ENCODE measurements around the gene HSDL2.

The HSDL2 gene

GRCh38 chr9:112439825-112440224 lies 59.9 kb downstream of the HSDL2 start:
- Histone ChIP-seq H3K27ac (ENCODE audit: insufficient read depth in 1 of 2, low read depth in 1 of 2, low read length in 2 of 2, poor library complexity in 1 of 2, severe bottlenecking in 2 of 2) (no peak overlapping the region), H3K36me3 (ENCODE audit: control insufficient read depth in 4 of 4, insufficient read depth in 4 of 4, low read length in 3 of 4) (peaks cover 0 to 5% (median 3%) of the 10 kb centered on the region in 4 experiments), H3K4me1 (ENCODE audit: control extremely low read depth in 1 of 4, control insufficient read depth in 4 of 4, insufficient read depth in 4 of 4, low read length in 3 of 4) (no peaks in the 10 kb centered on the region), H3K9me3 (ENCODE audit: control extremely low read depth in 1 of 5, control insufficient read depth in 4 of 5, insufficient read depth in 2 of 5, low read depth in 1 of 5, low read length in 4 of 5) (no peaks in the 10 kb centered on the region), H3K27me3 (replicated peaks in 2 of 5; ENCODE audit: control insufficient read depth in 4 of 5, insufficient read depth in 5 of 5, low read length in 4 of 5) (no peaks in the 10 kb centered on the region), H3K4me3 (ENCODE audit: control insufficient read depth in 1 of 7, extremely low read depth in 1 of 7, insufficient read depth in 4 of 7, low read depth in 2 of 7, low read length in 6 of 7) (no peak overlapping the region)
- no peak for DNase-seq
- POLR2A ChIA-PET: no interaction called here
- CTCF ChIA-PET: interaction anchor here (1.0 kb wide), 1 partner anchor 29 kb away, joined by 4 read pairs; no protein-coding TSS in a partner anchor
- no CpG with 5 or more reads among the region's 2 CpGs for WGBS (ENCODE audit: insufficient coverage)

GRCh38 chr9:112443200-112443599 lies 63.3 kb downstream of the HSDL2 start:
- H3K4me3 ChIP-seq (ENCODE audit: control insufficient read depth in 1 of 7, extremely low read depth in 1 of 7, insufficient read depth in 4 of 7, low read depth in 2 of 7, low read length in 6 of 7): no peak overlapping the region
- POLR2A ChIA-PET: interaction anchor here (1.7 kb wide), 1 partner anchor 43 kb away, joined by 4 read pairs; the partner anchor contains the start of gene KIAA1958
- H3K36me3 ChIP-seq (ENCODE audit: control insufficient read depth in 4 of 4, insufficient read depth in 4 of 4, low read length in 3 of 4): peaks cover 0 to 3% (median 2%) of the 10 kb centered on the region in 4 experiments
- DNase-seq: peak; percentile 48 to 62 (median 61)
- H3K27ac ChIP-seq (ENCODE audit: insufficient read depth in 1 of 2, low read depth in 1 of 2, low read length in 2 of 2, poor library complexity in 1 of 2, severe bottlenecking in 2 of 2): no peak overlapping the region
- H3K9me3 ChIP-seq (ENCODE audit: control extremely low read depth in 1 of 5, control insufficient read depth in 4 of 5, insufficient read depth in 2 of 5, low read depth in 1 of 5, low read length in 4 of 5): no peaks in the 10 kb centered on the region
- peaks cover 0 to 31% (median 15%) of the 10 kb centered on the region in 4 experiments for H3K4me1 ChIP-seq (ENCODE audit: control extremely low read depth in 1 of 4, control insufficient read depth in 4 of 4, insufficient read depth in 4 of 4, low read length in 3 of 4)
- CTCF ChIA-PET: interaction anchor here (0.8 to 3.3 kb wide), 14 partner anchors 9 to 350 kb away, joined by 3 to 13 read pairs (median 4); partner anchors contain the start of genes INIP and SNX30
- H3K27me3 ChIP-seq (replicated peaks in 2 of 5; ENCODE audit: control insufficient read depth in 4 of 5, insufficient read depth in 5 of 5, low read length in 4 of 5): no peaks in the 10 kb centered on the region

DNA sequence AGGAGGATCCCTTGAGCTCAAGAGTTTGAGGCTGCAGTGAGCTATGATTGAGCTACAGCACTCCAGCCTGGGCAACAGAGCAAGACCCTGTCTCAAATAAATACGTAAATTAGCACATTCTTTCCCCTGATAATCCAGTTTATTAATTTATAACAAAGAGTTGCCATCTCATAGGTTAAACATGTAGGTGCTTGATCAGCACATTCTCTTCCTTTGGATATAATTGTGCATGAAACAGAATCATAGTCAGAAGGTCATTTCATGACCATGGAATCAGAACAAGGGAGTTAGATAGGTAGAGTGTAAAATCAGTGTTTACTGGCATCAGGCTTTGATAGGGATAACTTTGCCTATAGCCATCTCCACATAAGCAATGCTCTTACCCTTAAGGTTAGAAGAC lies 63.7 kb downstream of the HSDL2 start:
- DNase-seq: no peak
- POLR2A ChIA-PET: interaction anchor here (1.7 kb wide), 1 partner anchor 43 kb away, joined by 4 read pairs; the partner anchor contains the start of gene KIAA1958
- Histone ChIP-seq H3K27ac (ENCODE audit: insufficient read depth in 1 of 2, low read depth in 1 of 2, low read length in 2 of 2, poor library complexity in 1 of 2, severe bottlenecking in 2 of 2) (no peak overlapping the region), H3K36me3 (ENCODE audit: control insufficient read depth in 4 of 4, insufficient read depth in 4 of 4, low read length in 3 of 4) (peaks cover 0 to 3% (median 2%) of the 10 kb centered on the region in 4 experiments), H3K4me1 (ENCODE audit: control extremely low read depth in 1 of 4, control insufficient read depth in 4 of 4, insufficient read depth in 4 of 4, low read length in 3 of 4) (peaks cover 0 to 31% (median 15%) of the 10 kb centered on the region in 4 experiments), H3K27me3 (replicated peaks in 2 of 5; ENCODE audit: control insufficient read depth in 4 of 5, insufficient read depth in 5 of 5, low read length in 4 of 5) (no peaks in the 10 kb centered on the region), H3K4me3 (ENCODE audit: control insufficient read depth in 1 of 7, extremely low read depth in 1 of 7, insufficient read depth in 4 of 7, low read depth in 2 of 7, low read length in 6 of 7) (no peak overlapping the region), H3K9me3 (ENCODE audit: control extremely low read depth in 1 of 5, control insufficient read depth in 4 of 5, insufficient read depth in 2 of 5, low read depth in 1 of 5, low read length in 4 of 5) (no peaks in the 10 kb centered on the region)
- WGBS (ENCODE audit: insufficient coverage): no CpG with 5 or more reads among the region's 1 CpG
- CTCF ChIA-PET: interaction anchor here (0.8 to 3.3 kb wide), 14 partner anchors 8 to 349 kb away, joined by 3 to 13 read pairs (median 4); partner anchors contain the start of genes INIP and SNX30

- no peak overlapping the region for H3K4me3 ChIP-seq (ENCODE audit: control insufficient read depth in 1 of 7, extremely low read depth in 1 of 7, insufficient read depth in 4 of 7, low read depth in 2 of 7, low read length in 6 of 7)
- H3K4me1 ChIP-seq (ENCODE audit: control extremely low read depth in 1 of 4, control insufficient read depth in 4 of 4, insufficient read depth in 4 of 4, low read length in 3 of 4): peaks cover 0 to 31% (median 15%) of the 10 kb centered on the region in 4 experiments
- H3K36me3 ChIP-seq (ENCODE audit: control insufficient read depth in 4 of 4, insufficient read depth in 4 of 4, low read length in 3 of 4): peaks cover 0 to 3% (median 2%) of the 10 kb centered on the region in 4 experiments
- ChIA-PET POLR2A (no interaction called here), CTCF (interaction anchor here (0.6 to 3.3 kb wide), 12 partner anchors 11 to 348 kb away, joined by 3 to 13 read pairs (median 4); partner anchors contain the start of gene INIP)
- no CpG with 5 or more reads among the region's 1 CpG for WGBS (ENCODE audit: insufficient coverage)
- no peak for DNase-seq
- no peaks in the 10 kb centered on the region for H3K9me3 ChIP-seq (ENCODE audit: control extremely low read depth in 1 of 5, control insufficient read depth in 4 of 5, insufficient read depth in 2 of 5, low read depth in 1 of 5, low read length in 4 of 5)
- no peak overlapping the region for H3K27ac ChIP-seq (ENCODE audit: insufficient read depth in 1 of 2, low read depth in 1 of 2, low read length in 2 of 2, poor library complexity in 1 of 2, severe bottlenecking in 2 of 2)
- H3K27me3 ChIP-seq (replicated peaks in 2 of 5; ENCODE audit: control insufficient read depth in 4 of 5, insufficient read depth in 5 of 5, low read length in 4 of 5): no peaks in the 10 kb centered on the region
These were observed 65.3 kb downstream of the HSDL2 start for GRCh38 chr9:112445196-112445595.

GRCh38 chr9:112446080-112446479 lies 66.2 kb downstream of the HSDL2 start:
- WGBS (ENCODE audit: insufficient coverage): 100% methylated on average over 1 of the region's 2 CpGs
- ChIA-PET CTCF (interaction anchor here (1.1 to 1.5 kb wide), 6 partner anchors 11 to 268 kb away, joined by 3 to 5 read pairs (median 4); no protein-coding TSS in a partner anchor), POLR2A (no interaction called here)
- peaks cover 0 to 3% (median under 1%) of the 10 kb centered on the region in 4 experiments for H3K36me3 ChIP-seq (ENCODE audit: control insufficient read depth in 4 of 4, insufficient read depth in 4 of 4, low read length in 3 of 4)
- H3K4me1 ChIP-seq (ENCODE audit: control extremely low read depth in 1 of 4, control insufficient read depth in 4 of 4, insufficient read depth in 4 of 4, low read length in 3 of 4): peaks cover 0 to 34% (median 16%) of the 10 kb centered on the region in 4 experiments
- DNase-seq: no peak
- no peaks in the 10 kb centered on the region for H3K27me3 ChIP-seq (replicated peaks in 2 of 5; ENCODE audit: control insufficient read depth in 4 of 5, insufficient read depth in 5 of 5, low read length in 4 of 5)
- H3K9me3 ChIP-seq (ENCODE audit: control extremely low read depth in 1 of 5, control insufficient read depth in 4 of 5, insufficient read depth in 2 of 5, low read depth in 1 of 5, low read length in 4 of 5): no peaks in the 10 kb centered on the region
- no peak overlapping the region for H3K27ac ChIP-seq (ENCODE audit: insufficient read depth in 1 of 2, low read depth in 1 of 2, low read length in 2 of 2, poor library complexity in 1 of 2, severe bottlenecking in 2 of 2)
- no peak overlapping the region for H3K4me3 ChIP-seq (ENCODE audit: control insufficient read depth in 1 of 7, extremely low read depth in 1 of 7, insufficient read depth in 4 of 7, low read depth in 2 of 7, low read length in 6 of 7)

DNA sequence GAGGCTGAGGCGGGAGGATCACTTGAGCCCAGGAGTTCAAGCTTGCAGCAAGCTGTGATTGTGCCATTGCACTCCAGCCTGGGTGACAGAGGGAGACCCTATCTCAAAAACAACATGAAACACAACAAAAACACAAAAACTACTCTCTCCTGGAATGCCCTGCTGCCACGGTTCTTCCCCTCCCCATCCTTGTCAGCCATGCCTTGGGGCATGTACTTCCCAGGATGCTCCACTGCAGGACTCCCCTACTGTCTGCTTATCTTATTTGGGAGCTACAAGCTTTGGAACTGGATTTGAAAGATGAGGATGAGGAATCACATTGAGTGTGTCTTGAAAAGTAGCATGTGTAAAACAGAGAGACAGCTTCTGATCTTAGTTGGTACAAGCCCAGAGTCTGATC lies 66.6 kb downstream of the HSDL2 start:
- 89% methylated on average over 2 of the region's 2 CpGs for WGBS (ENCODE audit: insufficient coverage)

GRCh38 chr9:112447283-112447761 lies 67.4 kb downstream of the HSDL2 start:
- ChIA-PET CTCF (interaction anchor here (1.2 to 1.4 kb wide), 3 partner anchors 12 to 346 kb away, joined by 3 to 4 read pairs (median 3); no protein-coding TSS in a partner anchor), POLR2A (no interaction called here)
- peak in 2 of 3 donors; percentile 33 to 59 for DNase-seq
- Histone ChIP-seq H3K4me1 (ENCODE audit: control extremely low read depth in 1 of 4, control insufficient read depth in 4 of 4, insufficient read depth in 4 of 4, low read length in 3 of 4) (peaks cover 0 to 36% (median 16%) of the 10 kb centered on the region in 4 experiments), H3K27me3 (replicated peaks in 2 of 5; ENCODE audit: control insufficient read depth in 4 of 5, insufficient read depth in 5 of 5, low read length in 4 of 5) (no peaks in the 10 kb centered on the region), H3K27ac (ENCODE audit: insufficient read depth in 1 of 2, low read depth in 1 of 2, low read length in 2 of 2, poor library complexity in 1 of 2, severe bottlenecking in 2 of 2) (no peak overlapping the region), H3K36me3 (ENCODE audit: control insufficient read depth in 4 of 4, insufficient read depth in 4 of 4, low read length in 3 of 4) (peaks cover 0 to 3% (median under 1%) of the 10 kb centered on the region in 4 experiments), H3K4me3 (ENCODE audit: control insufficient read depth in 1 of 7, extremely low read depth in 1 of 7, insufficient read depth in 4 of 7, low read depth in 2 of 7, low read length in 6 of 7) (peak overlapping the region in 1 of 7 experiments; percentile 1), H3K9me3 (ENCODE audit: control extremely low read depth in 1 of 5, control insufficient read depth in 4 of 5, insufficient read depth in 2 of 5, low read depth in 1 of 5, low read length in 4 of 5) (no peaks in the 10 kb centered on the region)
- WGBS (ENCODE audit: insufficient coverage): 11% methylated on average over 1 of the region's 2 CpGs

More for the DNA sequence above, 66.6 kb downstream of the HSDL2 start:
- CTCF ChIA-PET: interaction anchor here (1.2 to 1.4 kb wide), 3 partner anchors 12 to 347 kb away, joined by 3 to 4 read pairs (median 3); no protein-coding TSS in a partner anchor
- H3K4me3 ChIP-seq (ENCODE audit: control insufficient read depth in 1 of 7, extremely low read depth in 1 of 7, insufficient read depth in 4 of 7, low read depth in 2 of 7, low read length in 6 of 7): no peak overlapping the region
- H3K27me3 ChIP-seq (replicated peaks in 2 of 5; ENCODE audit: control insufficient read depth in 4 of 5, insufficient read depth in 5 of 5, low read length in 4 of 5): no peaks in the 10 kb centered on the region
- POLR2A ChIA-PET: no interaction called here
- H3K27ac ChIP-seq (ENCODE audit: insufficient read depth in 1 of 2, low read depth in 1 of 2, low read length in 2 of 2, poor library complexity in 1 of 2, severe bottlenecking in 2 of 2): no peak overlapping the region
- peaks cover 0 to 36% (median 16%) of the 10 kb centered on the region in 4 experiments for H3K4me1 ChIP-seq (ENCODE audit: control extremely low read depth in 1 of 4, control insufficient read depth in 4 of 4, insufficient read depth in 4 of 4, low read length in 3 of 4)
- DNase-seq: no peak
- H3K9me3 ChIP-seq (ENCODE audit: control extremely low read depth in 1 of 5, control insufficient read depth in 4 of 5, insufficient read depth in 2 of 5, low read depth in 1 of 5, low read length in 4 of 5): no peaks in the 10 kb centered on the region
- peaks cover 0 to 3% (median 0%) of the 10 kb centered on the region in 4 experiments for H3K36me3 ChIP-seq (ENCODE audit: control insufficient read depth in 4 of 4, insufficient read depth in 4 of 4, low read length in 3 of 4)

Data from common myeloid progenitor, CD34-positive (primary cell).